ENCODE results near the gene GOLGA7B.
A peak's percentile ranks its signal among the peaks of the same experiment; 100 is the strongest.

The GOLGA7B gene

DNA sequence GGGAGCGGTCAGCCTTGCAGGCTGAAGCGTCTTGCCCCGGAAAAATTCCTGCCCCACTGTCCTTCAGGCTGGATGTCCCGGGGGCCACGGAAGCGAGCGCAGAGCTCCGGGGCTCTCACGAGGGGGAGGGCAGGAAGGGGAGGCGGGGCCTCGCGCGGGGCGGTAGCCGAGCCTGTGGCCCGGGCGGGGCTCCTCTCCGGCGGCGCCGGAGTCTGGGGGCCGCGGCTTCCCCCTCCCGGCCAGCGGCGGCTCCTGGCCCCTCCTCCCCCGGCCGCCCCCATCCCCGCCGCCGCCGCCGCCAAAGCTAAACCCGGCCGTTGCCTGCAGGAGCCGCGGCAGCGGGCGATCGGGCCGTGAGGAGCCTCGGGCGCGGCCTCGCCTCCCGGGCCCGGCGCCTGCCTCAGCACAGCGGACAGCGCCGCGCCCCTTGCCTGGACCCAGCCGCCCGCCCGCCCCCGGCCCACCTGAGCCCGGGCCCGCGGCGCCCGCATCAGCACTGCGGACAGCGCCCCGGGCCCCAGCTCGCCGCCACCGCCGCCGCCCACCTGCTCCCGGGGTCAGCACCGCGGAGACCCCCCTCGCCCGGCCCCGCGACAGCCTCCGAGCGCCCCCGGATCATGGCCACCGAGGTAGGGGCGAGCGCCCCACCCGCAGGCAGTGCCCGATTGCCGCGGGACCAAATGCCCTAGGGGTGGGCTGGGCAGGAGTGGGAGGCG, at the start of gene GOLGA7B:
Gene GOLGA7B, plus strand, starts transcription at position 157 of the 716 bp plus-strand sequence. Its CDS starts 461 bp downstream, at position 618.
- peak; percentile 35 for DNase-seq

DNA sequence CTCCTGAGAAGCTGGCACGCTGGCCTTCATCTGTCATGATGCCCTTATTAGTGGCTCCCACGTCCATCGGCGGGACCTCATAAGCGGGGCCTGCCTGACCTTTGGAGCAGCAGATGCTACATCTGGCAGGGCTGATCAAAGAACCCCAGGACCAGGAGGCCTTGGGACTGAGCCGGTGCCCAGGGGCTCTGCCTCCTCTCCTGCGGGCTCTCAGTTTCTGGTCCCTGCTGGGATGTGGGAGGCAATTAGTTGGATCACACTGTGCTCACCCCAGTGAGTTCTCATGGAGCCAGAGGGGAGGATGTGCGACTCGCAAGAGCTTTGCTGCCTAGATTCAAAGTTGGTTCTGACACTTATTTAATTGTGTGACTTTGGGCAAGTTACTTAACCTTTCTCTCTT, 49.2 kb upstream of the GOLGA7B start:
- no peak for DNase-seq

DNA sequence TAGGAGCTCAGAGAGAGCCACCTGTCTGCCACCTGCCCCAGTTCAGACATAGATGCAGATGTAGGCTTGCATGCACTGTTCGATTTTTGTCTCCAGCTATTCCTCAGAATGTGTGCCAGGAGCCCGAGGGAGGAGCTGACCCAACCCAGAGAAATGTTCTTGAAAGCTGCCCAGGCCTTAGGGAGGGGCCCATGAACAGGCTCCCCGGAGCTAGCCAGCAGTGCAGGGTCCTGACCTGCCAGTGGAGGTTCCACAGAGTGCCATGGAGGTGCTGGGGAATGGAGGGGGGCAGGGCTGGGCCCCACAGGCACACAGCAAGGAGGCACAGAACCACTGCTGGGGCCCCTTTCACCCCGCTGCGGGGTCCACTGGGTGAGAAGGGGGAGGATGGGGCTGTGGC, 48.2 kb upstream of the GOLGA7B start:
- DNase-seq, result no peak

DNA sequence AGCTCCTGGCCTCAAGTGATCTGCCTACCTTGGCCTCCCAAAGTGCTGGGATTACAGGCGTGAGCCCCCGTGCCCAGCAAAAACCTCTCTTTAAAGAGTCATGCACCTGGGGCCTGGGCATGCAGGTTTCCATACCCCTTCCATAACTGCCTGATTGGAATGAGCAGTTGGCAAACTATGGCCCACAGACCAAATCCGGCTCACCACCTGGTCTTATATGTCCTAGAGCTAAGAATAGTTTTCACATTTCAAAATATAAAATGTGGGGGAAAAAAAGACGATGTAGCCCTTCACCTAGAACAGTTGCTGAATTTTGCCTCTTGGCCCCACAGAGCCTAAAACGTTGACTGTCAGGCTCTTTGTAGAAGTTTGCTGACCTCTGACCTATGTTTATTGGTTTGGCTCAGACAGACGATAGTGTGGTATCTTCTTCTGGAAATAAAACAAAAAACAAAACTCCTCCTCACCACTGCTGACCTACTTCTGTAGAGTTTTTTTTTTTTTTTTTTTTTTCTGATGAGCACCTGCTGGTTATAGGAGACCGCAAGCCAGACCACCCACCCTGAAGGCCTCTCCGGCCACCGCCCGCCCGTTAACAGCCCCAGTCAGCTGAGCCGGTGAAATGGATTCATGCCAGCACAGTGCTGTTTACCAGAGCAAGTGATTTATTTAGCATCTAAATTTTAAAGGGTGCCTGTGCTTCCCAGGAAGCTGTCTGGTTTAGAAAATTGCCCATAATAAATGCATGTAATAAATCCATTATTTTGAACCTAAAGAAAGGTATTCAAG, 44.4 kb upstream of the GOLGA7B start:
- DNase-seq, result no peak

DNA sequence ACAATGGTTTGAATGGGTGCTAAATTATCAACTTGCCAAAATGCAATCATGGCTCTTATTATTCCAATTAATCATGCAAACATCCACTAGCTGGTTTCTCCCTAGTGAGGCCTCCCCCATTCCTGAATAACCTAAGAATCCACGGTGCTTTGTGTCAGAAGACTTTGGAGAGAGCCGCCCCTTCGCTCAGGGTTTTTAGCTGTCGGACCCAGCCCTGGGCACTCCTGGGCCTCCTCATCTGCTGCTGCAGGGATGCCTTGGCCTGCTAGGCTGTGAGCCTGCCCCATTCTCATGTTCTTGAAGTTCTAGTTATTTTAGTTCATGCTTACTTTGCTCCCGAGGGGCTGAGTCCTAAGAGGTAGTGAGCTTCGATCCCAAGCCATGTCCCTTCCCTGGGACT, 43.7 kb upstream of the GOLGA7B start:
- no peak for DNase-seq

DNA sequence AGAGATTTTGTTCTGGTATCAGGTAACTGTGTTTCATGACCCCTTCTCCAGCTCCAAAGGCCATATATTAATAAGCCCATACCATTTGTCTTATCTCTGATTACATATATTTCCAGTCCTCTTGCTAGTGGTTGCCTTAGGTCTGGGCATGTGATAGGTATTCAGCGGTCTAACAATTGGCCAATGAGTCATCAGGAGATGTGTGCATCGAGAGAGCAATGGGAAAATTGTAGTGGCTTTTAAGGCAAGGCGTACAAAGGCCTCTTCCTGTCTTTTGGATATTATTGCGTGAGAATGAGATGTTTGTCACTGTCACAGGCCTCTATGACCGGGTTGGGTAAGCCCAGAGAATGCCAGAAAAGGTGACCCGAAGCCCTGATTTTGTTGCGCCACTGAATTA, 39.2 kb upstream of the GOLGA7B start:
- peak; percentile 9 for DNase-seq

DNA sequence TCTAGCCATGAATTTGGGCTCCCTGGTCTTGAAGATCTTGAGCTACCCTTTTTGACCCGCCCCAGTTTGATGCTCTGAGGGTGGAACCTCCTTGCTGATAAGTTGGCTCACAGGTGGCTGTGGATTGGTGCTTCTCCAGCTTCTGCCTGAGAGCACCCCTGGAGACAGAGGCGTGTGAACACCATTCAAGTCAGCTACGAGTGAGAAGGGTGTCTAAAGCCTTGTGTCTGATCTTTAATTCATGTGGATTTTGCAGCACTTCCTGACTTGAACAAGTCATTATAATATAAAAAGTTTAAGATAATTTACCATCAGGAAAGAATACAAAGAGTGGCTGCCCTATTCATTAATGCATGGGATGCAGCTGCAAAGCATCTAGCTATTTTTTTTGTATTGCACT, 37.7 kb upstream of the GOLGA7B start:
- no peak for DNase-seq

DNA sequence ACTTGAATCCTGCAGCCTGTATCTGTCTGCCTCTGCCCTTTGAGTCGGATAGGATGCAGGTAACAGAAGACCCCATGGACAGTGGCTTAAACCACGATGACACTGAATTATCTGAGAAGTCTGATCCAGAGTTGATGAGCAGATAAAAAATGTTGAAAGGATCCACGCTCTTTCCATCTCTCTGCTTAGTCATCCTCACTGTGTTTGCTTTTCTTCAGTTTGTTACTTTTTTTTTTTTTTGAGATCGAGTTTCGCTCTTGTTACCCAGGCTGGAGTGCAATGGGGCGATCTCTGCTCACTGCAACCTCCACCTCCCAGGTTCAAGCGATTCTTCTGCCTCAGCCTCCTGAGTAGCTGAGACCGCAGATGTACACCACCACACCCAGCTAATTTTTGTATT, 36.9 kb upstream of the GOLGA7B start:
- DNase-seq, result no peak

DNA sequence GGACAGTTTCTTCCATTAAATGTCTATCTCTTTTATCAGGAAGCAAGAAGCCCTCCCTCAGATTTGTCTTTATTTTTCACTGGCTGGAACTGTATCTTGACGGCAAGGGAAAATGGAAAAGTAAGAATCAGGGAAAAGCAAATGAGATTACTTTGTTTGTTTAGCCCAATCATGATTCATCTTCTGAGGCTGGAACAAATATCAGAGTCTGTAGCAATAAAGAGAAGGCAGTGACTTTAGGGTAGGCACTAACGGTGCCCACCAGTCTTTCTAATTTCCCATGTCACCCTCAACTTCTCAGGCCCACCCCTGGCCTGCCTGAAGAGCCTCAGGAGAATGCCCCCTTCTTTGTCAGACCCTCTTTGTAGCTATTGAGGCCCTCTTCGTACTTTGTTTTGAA, 36.3 kb upstream of the GOLGA7B start:
- DNase-seq, result no peak

DNA sequence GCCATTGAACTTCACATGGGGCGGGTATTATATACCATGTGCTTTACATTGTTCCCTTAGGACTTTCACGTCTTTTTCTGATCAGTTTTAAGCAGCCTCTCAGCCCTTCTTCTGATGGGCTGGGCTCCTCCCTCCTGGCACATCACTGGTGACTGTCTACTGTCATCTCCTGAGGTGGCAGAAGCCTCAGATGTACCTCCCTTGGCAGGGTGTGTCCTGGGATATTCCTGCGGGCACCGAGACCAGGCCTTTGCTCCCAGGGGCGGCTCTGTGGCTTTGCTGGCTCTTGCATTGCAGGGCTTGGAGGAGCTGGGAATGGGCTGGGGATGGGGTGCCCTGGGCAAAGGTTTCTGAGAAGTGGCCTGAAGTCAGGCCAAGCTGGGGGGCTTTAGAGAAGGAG, 34.6 kb upstream of the GOLGA7B start:
- DNase-seq, result no peak

DNA sequence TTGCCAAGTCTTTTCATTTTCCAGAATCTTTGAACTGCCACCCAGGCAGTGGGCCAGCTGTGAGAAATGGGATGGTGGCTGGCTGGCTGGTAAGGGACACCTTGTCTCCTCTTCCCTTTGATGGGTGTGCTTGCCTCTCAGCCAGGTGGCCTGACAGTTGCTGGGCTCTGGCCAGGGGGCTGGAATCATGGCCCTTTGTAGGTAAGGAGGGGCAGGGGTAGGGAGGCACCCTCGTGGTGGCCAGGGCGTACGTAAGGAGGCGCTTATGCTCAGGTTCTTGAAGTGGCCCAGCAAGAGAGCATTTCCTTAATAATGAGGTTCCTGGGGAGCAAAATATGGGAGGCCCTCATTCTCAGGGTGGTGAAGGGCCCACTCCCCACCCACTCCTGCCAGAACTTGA, 33.0 kb upstream of the GOLGA7B start:
- no peak for DNase-seq

DNA sequence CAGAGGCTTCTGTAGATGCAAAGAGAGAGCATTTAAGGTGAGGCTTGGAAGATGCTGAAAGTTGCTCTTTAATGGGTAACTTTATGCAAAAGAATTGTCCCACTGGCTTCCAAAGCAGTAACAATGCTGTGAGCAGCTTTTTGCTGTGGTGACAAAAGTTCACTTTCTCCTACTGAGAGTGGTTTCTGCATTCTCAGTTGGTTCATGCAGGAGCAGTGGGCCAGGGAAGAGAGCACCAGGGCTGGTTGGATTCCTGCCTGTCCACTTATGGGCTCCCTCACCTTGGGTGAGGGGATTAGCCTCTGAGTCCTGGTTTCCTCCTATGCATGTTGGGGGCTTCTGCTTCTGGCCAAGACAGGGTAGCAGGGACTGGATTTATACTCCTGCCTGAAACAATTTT, 31.1 kb upstream of the GOLGA7B start:
- DNase-seq, result no peak

DNA sequence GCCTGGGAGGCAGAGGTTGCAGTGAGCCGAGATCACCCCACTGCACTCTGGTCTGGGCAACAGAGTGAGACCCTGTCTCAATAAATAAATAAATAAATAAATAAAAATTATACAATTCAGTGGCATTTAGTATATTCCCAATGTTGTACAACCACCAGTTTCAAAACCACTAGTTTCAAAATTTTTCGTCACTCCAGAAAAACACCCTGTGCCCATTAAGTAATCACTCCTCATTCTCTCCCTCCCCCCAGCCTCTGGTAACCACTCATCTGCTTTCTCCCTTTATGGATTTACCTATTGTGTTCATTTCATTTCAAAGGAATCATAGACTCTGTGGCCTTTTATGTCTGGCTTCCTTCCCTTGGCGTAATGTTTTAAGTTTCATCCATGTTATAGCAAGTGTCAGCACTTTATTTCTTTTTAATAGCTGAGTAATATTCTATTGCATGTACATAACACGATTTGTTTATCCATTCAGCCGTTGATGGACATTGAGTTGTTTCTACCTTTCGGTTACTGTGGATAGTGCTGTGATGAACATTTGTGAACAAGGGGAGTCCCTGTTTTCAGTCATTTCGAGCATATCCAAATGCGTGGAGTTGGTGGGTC, 29.4 kb upstream of the GOLGA7B start:
- no peak for DNase-seq

DNA sequence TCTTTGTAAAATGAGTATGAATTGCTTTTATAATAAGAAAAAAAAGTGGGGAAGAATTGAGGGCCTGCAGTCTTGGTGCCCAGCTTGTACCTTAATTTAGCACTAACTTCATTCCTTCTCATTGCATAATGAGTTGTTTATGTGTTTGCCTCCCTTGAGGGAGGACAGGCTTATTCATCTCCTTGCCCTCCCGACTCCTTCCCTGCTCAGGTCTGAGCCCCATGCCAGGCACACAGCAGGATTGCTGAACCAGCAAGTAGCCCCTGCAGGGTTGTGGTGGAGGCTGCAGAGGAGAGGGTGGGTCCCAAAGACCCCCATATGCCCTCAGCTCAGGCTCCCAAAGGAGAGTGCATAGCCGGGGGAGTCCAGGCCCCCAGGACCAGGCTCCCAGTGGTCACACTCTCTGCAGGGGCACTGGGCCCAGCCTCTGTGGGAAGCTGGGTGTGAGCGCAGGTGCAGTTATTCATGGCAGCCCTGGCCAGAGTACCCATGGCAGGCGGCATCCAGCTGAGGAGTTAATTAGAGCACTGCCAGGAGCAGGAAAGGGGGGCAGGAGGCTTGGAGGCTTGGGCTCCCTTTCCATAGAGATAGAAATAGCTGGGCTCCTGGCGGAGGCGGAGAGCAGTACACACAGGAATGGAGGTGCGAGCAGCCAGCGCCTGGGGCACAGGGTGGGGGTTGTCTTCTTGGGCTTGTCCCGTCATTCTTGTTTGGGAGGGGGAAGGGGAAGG, 28.2 kb upstream of the GOLGA7B start:
- no peak for DNase-seq

DNA sequence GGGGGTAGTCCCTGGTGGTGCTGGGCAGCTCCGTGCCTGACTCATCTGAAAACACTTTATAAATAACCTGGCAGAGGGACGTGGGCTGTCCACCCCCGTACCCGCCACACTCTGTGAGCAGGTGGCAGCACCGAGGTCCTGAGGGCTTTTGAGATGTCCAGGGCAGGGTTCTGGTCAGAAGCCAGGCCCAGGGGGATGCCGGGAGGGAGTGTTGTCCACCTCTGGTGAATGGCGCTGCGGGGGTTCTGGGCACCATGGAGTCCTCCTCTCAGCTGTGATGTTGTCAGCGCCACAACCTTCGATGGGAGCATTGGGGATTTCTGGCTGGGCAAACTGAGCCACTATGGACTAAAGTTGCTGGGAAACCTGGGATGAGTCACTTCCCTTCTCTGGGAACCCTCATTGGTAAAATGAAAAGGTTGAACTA, 27.4 kb upstream of the GOLGA7B start:
- no peak for DNase-seq

DNA sequence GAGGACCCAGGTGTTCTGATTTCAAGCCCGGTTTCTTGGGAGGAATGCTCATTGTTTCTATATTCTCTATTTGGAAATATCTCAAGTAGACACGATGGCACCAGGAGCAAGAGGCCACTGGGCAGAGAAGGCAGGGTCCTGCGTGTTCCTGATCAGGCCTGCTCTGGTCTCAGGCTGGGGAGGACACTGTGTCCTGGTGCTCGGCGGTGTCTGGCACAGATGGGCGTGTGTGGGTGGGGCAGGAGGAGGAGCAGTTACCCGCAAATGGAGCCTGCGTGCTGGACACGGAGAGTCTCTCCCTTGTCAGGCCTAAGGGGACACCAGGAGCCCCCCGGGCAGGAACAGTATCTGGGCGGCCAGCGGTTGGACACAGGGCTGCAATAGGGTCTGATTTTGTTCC, 25.9 kb upstream of the GOLGA7B start:
- no peak for DNase-seq

DNA sequence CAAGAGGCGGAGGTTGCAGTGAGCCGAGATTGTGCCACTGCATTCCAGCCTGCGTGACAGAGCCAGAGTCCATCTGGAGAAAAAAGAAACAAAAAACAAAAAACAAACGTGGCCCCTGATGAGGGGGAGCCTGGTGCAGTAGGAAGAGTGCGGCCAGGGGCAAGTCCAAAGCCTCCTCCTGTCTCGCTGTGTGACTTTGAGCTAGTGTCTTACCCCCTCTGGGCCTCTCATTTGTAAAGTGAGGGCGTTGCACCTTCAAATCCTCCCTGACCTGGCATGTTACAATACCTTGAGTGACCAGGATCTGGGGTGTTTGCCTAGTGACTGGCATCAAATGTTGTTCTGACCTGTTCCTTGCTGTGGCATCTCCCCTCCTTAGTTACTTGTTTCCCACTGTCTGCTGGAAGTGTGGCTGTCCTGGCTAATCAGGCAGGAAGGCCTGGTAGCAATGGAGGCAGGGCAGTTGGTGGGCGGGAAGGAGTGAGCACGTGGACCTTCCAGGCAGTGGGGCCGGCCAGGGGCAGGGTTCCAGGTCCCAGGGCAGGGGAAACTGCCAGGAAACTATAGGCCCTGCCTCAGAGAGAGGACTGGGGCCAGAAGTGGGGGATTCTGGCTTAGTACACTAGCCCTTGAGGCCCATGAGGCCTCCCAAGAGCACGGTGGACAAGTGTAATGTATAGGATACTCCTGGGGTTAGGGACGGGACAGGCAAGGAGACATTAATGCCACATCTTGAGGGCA, 24.5 kb upstream of the GOLGA7B start:
- no peak for DNase-seq

DNA sequence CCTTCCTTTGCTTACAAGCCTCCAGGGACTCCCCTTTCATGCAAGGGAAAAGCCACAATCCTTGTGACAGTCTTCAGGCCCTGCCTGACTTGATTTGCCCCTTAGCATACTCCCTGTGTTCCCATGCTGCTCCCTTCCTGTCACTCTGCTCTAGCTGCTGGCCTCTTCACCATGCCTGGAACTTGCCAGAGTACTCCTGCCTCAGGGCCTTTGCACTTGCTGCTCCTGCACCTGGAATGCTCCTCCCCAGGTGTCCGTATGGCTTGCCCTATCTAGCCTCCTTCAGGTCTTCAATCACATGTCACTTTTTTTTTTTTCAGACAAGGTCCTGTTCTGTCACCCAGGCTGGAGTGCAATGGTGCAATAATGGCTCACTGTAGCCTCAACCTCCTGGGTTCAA, 22.8 kb upstream of the GOLGA7B start:
- DNase-seq, result no peak

DNA sequence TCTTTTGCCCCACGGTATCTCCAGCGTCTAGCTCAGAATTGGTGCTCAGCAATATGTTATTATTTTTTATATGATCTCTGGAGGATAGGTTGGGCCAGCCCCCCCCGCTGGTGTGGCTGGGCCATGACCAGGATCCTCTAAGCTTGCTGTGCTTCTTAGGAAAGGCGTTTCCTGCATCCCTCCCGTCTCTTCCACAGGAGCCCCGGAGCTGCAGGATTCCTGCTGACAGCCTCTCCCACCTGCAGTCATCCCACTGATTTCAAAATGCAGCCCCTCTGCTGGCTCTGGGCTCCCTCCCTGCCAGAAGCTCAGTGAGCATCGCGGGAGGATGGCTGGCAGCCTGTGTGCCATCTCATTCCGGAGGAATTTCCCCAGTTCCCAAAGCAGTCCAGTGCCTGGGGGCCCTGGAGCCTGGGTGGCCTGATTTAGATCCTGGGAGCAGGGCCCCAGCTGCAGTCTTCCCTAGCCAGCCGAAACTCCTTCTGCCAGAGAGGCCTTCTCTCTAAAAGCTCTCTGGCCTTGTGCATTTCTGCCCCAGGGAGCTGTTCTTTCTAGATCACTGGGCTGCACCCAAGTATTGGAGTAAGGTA, 21.8 kb upstream of the GOLGA7B start:
- no peak for DNase-seq

DNA sequence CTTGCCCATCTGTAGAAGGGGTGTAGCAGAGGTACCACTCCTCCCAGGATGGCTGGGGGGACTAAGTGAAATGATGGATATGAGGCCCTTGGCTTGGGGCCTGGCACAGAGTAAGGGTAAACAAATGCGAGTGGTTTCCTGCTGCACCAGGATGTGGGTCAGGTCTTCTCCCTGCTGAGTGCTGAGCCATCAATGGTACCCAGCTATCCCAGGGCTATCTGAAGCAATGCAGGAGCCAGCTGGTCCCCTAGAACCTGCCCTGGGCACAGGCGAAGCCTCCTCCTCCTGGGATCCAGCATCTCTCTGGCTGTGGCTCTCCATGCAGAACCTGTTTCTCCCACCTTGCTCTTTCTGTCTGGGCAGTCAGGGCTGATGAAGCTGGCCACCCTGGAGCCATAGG, 20.9 kb upstream of the GOLGA7B start:
- DNase-seq, result no peak

DNA sequence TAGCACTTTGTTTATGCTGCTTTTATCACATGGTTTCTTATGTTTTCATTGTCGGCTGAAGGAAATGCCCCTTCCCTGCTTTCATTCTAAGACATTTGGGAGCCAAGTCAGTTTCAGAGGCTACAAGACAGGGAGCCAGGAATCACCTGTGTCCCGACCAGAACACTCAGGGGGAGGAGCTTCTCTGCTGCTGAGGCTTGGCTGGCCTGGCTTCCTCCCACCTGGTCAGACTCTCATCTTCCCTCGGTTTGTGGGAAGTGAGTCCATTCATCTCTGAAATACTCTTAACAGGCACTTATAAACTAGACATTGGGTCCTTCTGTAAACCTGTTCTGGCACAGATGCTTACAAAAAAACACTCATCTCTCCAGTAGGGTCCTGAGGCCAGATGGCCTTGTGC, 19.6 kb upstream of the GOLGA7B start:
- no peak for DNase-seq

DNA sequence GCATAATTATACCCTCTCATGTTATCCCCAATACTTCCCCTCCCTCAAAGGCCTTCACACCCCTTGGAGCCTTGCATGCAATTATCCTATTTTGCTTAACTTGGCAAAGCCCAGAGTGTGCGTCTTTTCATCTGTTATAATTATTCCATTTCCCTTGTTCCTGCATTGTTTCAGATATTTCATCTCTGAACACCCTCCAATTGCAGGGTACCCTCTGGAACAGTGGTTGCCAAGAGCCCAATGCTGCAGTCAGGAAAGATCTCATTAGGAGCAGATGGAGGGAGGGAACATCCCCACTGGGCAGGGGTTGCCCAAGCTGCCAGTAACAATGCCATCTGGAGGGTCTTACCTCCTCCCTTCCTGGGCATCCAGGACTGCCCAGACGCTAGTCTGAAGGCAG, 18.4 kb upstream of the GOLGA7B start:
- DNase-seq, result no peak
